Measurements from ENCODE around the gene LGALS7. TPM values are rescaled to one million over a fixed set of nuclear protein-coding genes. Genes with fewer than 3 reads are reported as not detected.

The LGALS7 gene
- total and polyA plus RNA-seq, 2 of the 8 experiments (the other 6 are each of a cell fraction or from before 2014, with no cell fraction given) = 0.32 TPM; not detected in 1

GRCh38 chr19:38795549-38795948, 22.2 kb upstream of the LGALS7 start:
- no peak overlapping the region for H3K56ac ChIP-seq (replicated peaks; ENCODE audit: insufficient read length, low read depth, low read length)
- ChIA-PET POLR2A (ENCODE audit: partially characterized antibody) (no interaction called here), CTCF (ENCODE audit: partially characterized antibody) (no interaction called here)
- H3K4me2 ChIP-seq (ENCODE audit: insufficient read depth in 1 of 2, low read depth in 2 of 2, low read length in 2 of 2) = no peak overlapping the region
- no peak overlapping the region for H3K4me3 ChIP-seq (ENCODE audit: extremely low read depth in 1 of 4, insufficient read depth in 2 of 4, low read depth in 3 of 4, low read length in 4 of 4)
- no peak overlapping the region for H2AFZ ChIP-seq (ENCODE audit: low read length)
- FAIRE-seq = no peak
- H3K4me1 ChIP-seq (replicated peaks in 1 of 4; ENCODE audit: control insufficient read depth in 3 of 4, insufficient read depth in 4 of 4, low read length in 3 of 4) = peaks cover 0 to 2% (median 0%) of the 10 kb centered on the region in 4 experiments; a peak in 2 of 7 replicates
- no peak overlapping the region for H4K5ac ChIP-seq (ENCODE audit: insufficient read length, low read depth, low read length)
- H3K27ac ChIP-seq (ENCODE audit: low read depth, low read length) = no peak overlapping the region
- WGBS, 2 experiments (ENCODE audit: extremely low coverage in 1 of 2, insufficient coverage in 1 of 2, insufficient read length in 1 of 2, insufficient replicate concordance in 2 of 2, low coverage in 1 of 2, low lambda C conversion rate in 2 of 2, missing lambda C conversion rate in 1 of 2) = 91% methylated on average over 4 of the region's 4 CpGs; no CpG with 5 or more reads in 1 of the 2 experiments
- H3K79me2 ChIP-seq (ENCODE audit: control insufficient read depth in 1 of 2, insufficient read depth in 2 of 2, low read length in 2 of 2) = no peaks in the 10 kb centered on the region
- no peak overlapping the region for H4K91ac ChIP-seq (replicated peaks; ENCODE audit: insufficient read length, low read length)
- H3K23me2 ChIP-seq (ENCODE audit: low read depth, low read length) = no peaks in the 10 kb centered on the region
- H3K4ac ChIP-seq (replicated peaks; ENCODE audit: insufficient read length, low read depth, low read length) = no peak overlapping the region
- no peak overlapping the region for H2BK20ac ChIP-seq (ENCODE audit: low read length)
- no peak overlapping the region for H2BK120ac ChIP-seq (replicated peaks; ENCODE audit: low read depth, low read length)
- H4K20me1 ChIP-seq (replicated peaks in 1 of 2; ENCODE audit: control insufficient read depth in 1 of 2, insufficient read depth in 2 of 2, low read length in 2 of 2) = no peaks in the 10 kb centered on the region
- H3K27me3 ChIP-seq (replicated peaks in 1 of 4; ENCODE audit: control insufficient read depth in 3 of 4, extremely low read depth in 1 of 4, insufficient read depth in 3 of 4, low read length in 3 of 4) = peaks cover 0 to 12% (median 3%) of the 10 kb centered on the region in 4 experiments; a peak in 4 of 7 replicates
- H2BK12ac ChIP-seq (ENCODE audit: low read depth, low read length) = no peak overlapping the region
- DNase-seq (ENCODE audit: low read depth in 1 of 2, low spot score in 2 of 2) = no peak
- H2BK5ac ChIP-seq (ENCODE audit: low read depth, low read length) = no peak overlapping the region
- no peaks in the 10 kb centered on the region for H3K36me3 ChIP-seq (ENCODE audit: control insufficient read depth in 2 of 4, insufficient read depth in 4 of 4, low read length in 3 of 4)
- no peaks in the 10 kb centered on the region for H3K79me1 ChIP-seq (ENCODE audit: low read depth, low read length)
- no peak overlapping the region for H3K14ac ChIP-seq (ENCODE audit: insufficient read length)
- H3K18ac ChIP-seq (ENCODE audit: extremely low read depth, low read length) = no peak overlapping the region
- no peak overlapping the region for H2AK5ac ChIP-seq (ENCODE audit: low read depth, low read length)
- no peak overlapping the region for H4K8ac ChIP-seq (ENCODE audit: extremely low read depth, insufficient read depth, low read length)
- H3K9ac ChIP-seq (replicated peaks in 1 of 4; ENCODE audit: extremely low read depth in 1 of 4, low read depth in 3 of 4, low read length in 3 of 4) = no peak overlapping the region
- no peak overlapping the region for H3K23ac ChIP-seq (ENCODE audit: insufficient read length)
- no peak overlapping the region for H2BK15ac ChIP-seq (ENCODE audit: low read length)
- TF ChIP-seq PHF8 (conservative IDR thresholded peaks at IDR 0.05; ENCODE audit: low read depth, low read length) = no peak
- TF ChIP-seq TAF7 (optimal IDR thresholded peaks at IDR 0.05; ENCODE audit: borderline replicate concordance, low read depth, low read length) = no peak
- no peak for TF ChIP-seq MAFK (IDR thresholded peaks at IDR 0.05; ENCODE audit: low read depth, low read length)
- TF ChIP-seq USF2 (IDR thresholded peaks at IDR 0.05; ENCODE audit: low read length) = no peak
- TF ChIP-seq SAP30 (IDR thresholded peaks at IDR 0.05; ENCODE audit: insufficient read depth, insufficient replicate concordance, low read length) = no peak
- no peak for TF ChIP-seq TCF12 (IDR thresholded peaks at IDR 0.05; ENCODE audit: low read depth, low read length)
- no peak for TF ChIP-seq CBX5 (IDR thresholded peaks at IDR 0.05; ENCODE audit: low read depth, low read length)
- TF ChIP-seq POLR2A (IDR thresholded peaks at IDR 0.05; ENCODE audit: control extremely low read depth in 1 of 2, low read depth in 2 of 2, low read length in 2 of 2) = no peak
- TF ChIP-seq SIRT6 (IDR thresholded peaks at IDR 0.05; ENCODE audit: low read length) = no peak
- no peak for TF ChIP-seq BCL11A (IDR thresholded peaks at IDR 0.05; ENCODE audit: low read depth in 2 of 2, low read length in 2 of 2)
- TF ChIP-seq CTBP2 (IDR thresholded peaks at IDR 0.05; ENCODE audit: borderline replicate concordance, insufficient read depth, insufficient read length, low read length) = no peak
- TF ChIP-seq GABPA (IDR thresholded peaks at IDR 0.05; ENCODE audit: borderline replicate concordance, insufficient read depth, low read length) = no peak
- no peak for TF ChIP-seq CBX8 (IDR thresholded peaks at IDR 0.05; ENCODE audit: borderline replicate concordance, low read depth, low read length)
- TF ChIP-seq ASH2L (IDR thresholded peaks at IDR 0.05; ENCODE audit: low read length) = no peak
- no peaks in the 10 kb centered on the region; a peak in 1 of 4 replicates for H3K9me3 ChIP-seq (ENCODE audit: insufficient read depth in 2 of 2, low read depth in 1 of 2, low read length in 1 of 2)

Measured in H1 (cell line).